HG02759 (cell line): Measurements from ENCODE around the gene YAP1.

ENCODE experiments used
- ATAC-seq: cut with Tn5 transposase; IDR thresholded peaks from one replicate; pipeline ENCODE4 v1.9.1; 2021; ENCODE audit warnings: mild to moderate bottlenecking, moderate library complexity; ENCODE audit not compliant: unreplicated experiment

Gene YAP1

DNA sequence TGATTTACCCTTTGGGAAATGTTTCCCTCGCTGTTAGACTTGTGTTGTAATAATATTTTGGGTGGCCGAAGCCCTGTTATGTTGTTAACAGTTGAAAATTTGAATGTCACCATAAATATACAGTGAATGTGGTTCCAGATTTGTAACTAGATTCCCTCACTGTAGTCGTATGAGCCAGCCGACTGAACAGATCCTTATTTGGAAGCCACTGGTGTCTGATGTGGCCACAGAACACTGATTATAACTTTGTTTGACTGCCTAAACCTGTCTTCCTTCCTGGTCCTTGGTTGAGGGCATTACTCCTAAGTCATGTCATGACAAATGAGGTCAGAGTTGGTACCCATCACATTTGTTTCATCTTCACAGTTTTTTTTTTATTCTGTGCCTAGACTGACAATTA is 45.4 kb downstream of the YAP1 start:
- ATAC-seq: no peak

DNA sequence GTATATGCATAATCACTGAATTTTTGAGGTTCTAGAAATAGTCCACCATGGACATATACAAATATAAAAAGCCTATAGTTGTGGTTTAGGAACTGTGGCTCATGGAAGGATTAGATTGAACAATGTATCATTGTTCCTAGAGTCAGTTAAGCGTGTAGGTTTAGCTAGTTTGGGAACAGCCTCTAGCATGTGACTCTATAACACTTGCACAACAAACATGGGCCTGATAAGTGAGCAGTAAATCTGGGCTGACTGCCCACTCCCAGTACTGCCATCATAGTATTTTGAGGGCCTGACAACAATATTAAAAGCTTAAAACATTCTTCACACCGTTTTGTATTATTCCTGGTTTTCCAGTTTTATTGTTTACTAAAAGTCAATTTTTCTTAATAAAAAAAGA is 47.0 kb downstream of the YAP1 start:
- no peak for ATAC-seq

DNA sequence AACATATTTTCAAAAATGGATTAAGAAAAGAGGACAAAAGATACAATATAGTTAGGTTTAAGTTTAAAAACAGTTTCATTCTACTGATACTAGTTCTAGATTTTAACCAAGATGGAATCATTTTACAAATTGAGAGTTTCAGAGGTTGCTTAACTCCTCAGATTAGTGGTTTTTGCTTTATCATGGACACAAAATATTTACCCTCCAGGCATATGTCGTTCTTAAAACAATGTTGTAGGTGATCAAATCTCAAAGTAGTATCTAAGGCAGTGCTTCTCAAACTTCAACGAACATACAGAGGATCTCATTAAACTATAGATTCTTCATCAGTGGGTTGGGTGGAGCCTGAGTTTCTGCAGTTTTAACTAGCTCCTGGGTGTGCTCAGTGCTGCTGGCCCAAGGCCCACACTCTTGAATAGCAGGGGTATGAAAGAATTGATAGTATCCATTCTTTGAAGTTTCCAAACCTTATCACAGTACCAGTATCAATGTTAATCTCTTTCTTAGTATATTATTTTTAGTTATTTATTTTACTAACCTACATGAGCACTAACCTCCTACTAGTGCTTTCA is 48.0 kb downstream of the YAP1 start:
- ATAC-seq: no peak

DNA sequence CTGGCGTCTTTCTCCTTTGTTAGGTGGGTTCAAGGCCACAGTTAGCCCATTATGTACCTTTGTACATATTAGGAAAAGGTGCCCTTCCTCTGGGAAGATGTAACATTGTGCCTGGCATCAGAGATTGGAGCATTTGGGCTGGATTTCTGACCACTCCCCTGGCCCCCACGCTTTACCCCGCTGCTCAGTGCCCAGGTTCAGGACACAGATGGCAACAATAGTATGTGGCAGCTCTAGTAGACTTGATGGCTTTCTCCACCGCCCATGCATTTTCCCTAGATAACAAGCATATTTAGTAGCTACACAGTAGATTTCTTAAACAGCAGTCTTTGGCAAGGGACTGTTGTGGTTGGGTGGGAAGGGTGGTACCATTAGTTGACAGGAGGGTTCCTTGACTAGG is 53.1 kb downstream of the YAP1 start:
- ATAC-seq: no peak

DNA sequence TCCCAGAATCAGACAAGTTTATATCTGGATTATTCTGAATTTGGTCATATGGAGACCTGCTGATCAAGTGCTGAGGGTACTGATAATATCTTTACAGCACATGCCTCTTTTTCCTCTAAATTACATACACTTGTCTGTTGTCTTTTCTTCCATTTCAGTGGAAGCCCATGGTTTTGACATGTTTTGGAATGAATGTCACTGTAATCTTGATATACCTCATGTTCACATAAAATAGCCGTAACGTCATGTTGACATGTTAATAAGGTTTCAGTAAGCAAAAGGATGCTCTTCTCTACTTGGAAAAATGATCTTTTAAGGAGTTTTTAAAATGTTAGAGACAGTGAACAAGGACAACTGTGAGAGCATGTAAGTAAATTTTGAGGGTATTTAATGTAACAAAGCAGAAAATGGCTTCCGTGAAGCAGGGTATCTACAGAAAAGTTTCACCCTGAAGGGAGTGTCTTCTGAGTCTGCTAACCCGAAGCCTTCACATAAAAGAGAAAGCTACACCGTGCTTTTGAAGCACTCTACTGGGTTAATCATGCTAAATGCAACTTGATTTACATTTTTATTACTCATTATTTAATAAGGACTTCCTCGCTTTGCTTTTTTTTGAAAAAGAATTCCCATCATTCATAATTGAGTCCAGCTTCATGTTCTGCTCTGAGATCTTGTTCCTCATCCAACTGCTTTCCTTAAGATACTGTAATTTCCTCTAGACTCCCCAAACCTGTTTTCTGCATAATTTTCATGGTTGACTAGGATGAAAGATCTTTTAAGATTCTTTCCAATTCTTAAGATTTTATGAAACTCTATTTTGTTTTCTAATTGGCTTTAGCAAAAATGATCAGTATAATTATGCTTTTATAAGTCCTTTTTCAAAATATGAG is 56.2 kb downstream of the YAP1 start:
- ATAC-seq: no peak

DNA sequence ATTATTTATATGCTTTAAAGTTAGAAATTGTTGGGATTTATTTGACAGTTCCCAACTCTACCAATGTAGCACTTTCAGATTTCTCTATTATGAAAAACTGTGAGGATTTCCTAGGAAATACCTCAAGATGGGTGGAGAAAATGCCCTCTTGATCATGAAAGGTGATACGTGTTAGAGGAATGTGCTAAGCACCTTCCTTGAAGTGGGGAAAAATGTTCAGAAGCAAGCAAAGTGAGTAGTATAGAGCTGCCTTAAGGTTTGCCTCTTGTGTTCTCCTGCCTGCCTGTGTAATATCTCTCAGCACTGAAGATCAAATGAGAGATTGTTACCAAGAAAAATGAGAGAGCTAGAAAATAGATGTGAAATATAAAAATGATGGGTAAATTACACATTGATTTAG is 58.2 kb downstream of the YAP1 start:
- no peak for ATAC-seq

DNA sequence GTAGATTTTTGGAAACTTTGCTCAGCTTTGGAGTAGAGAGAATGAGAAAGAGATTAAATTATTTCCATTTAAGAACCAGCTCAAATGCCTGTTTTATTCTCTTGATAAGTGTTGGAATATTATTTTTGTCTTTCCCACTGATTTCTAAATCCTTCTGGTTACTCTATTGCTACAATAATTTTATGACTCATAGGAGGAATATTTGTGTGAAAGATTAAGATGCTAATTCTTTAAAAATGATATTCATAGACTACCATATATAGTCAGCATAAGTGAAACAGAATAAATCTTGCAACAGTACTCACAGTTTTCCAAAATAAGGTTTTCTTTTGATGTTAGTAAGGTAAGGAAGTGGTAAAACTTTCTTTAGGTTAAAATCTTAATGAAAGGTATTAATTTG is 60.9 kb downstream of the YAP1 start:
- ATAC-seq: no peak

DNA sequence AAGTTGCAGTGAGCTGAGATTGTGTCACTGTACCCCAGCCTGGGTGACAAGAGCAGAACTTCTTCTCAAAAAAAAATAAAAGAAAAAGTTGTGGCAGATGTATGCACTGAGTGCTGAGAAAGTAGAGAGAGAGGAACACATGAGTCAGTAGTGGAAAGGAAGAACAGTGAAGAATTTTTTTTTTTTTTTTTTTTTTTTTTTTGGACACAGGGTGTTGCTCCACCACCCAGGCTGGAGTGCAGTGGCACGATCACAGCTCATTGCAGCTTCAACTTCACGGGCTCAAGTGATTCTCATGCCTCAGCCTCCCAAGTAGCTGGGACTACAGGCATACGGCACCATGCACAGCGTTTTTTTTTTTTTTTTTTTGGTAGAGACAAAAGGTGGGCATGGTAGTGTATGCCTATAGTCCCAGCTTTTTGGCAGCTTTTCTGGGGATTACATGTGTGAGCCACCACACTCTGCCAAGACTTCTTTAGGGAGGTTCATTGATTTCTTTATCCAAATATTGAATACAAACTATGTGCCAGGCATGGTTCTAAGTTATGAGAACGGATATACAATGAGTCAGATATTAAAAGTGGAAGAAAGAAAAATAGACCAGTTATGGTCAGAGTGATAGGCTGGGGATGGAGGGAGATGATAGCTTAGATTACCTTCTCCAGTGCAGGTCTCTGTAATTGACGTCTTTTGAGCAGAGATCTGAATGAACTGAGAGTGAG is 62.0 kb downstream of the YAP1 start:
- ATAC-seq: no peak

DNA sequence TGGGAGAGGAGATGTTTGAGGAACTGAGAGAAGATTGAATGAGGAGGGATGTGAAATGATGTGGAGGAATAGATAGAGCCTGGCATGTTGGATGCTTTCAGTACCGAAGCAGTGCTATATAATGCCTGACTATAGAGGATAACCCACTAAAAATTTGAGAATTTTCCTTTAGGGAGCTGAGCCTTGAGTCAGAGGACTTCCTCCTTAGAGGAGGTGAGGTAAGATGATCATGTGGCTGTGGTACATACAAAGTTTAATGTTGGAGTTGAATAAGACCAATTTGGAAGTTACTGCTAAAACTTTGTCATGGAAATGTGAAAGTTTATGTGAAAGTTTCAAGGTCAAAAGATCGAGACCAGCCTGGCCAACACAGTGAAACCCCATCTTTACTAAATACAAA is 66.9 kb downstream of the YAP1 start:
- ATAC-seq: no peak

DNA sequence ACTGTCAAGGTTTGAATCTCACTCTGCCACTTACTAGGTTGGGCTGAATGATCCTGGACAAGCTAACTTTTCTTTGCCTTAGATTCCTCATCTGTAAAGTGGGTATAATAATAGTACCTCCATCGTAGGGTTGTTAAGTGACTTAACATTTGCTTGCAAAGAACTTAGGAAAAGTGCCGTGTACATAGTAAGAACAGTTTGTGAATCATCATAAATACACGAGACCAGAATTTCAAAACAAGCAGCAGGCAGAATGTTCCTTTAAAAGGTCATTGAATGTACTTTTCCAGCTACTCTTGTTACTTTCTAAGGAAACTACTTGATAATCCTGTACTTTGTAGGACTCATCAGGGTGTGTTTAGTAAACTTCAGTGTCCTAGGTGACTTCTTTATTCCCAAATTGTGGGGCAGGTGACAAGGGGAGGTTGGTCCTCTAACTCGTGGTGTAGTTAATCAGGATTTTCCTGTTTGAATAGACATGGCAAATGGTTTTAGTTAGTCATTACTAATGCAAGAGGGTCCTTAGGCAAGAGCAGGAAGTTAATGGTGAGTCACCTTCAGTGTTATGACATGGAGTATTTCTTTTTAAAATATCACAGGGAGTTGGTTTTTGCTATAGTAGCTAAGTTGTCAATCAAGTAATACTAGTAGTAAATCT is 67.9 kb downstream of the YAP1 start:
- ATAC-seq: no peak

DNA sequence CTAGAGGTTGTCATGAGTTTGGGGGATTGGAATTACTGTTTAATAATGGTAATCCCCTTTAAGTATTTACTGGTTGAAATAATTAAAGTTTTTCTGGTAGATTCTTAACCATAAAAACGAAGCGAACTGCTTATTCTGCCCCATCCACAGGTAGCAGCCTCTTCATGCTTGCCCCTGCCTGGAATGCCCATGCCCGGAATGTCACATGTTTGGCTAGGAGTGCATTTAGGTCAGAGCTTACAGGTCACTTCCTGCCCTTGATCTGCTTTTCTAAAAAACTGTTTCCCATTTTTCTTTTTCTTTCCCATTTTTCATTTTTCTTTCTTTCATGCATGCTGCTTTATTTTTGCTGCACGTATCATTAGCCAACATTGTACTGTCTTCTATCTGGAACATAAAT is 69.1 kb downstream of the YAP1 start:
- no peak for ATAC-seq

DNA sequence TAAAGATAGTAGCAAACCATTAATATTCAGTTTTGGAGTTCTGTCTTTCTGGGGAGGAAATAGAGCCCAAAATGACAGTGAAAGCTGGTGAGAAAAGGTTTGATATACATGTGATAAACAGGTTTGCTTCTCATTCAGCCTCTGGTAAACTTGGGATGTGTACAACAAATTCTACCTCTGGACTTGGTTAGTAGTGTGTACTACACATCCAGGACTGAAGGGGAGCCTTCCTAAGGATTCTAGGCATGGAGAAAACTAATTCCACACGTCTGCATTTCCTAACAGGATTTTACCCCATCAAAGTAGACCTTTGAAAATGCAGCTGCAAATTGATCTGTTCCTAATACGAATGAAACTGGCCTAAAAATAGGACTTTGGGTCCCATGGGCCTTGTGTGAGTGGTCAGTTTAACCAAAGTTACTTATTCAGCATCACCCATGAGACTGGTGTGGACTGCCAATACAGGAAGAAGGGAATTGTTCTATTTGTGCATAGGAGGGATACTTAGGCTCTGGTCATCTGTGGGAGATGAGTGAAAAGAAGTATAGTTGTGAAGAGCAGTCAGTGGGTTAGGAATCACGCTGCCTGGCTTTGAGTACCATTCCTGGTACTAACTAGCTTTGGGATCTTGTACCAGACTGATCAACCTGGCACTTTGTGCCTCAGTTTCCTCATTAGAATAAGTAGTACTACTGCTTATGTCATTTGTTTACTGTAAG is 74.2 kb downstream of the YAP1 start:
- ATAC-seq: no peak

DNA sequence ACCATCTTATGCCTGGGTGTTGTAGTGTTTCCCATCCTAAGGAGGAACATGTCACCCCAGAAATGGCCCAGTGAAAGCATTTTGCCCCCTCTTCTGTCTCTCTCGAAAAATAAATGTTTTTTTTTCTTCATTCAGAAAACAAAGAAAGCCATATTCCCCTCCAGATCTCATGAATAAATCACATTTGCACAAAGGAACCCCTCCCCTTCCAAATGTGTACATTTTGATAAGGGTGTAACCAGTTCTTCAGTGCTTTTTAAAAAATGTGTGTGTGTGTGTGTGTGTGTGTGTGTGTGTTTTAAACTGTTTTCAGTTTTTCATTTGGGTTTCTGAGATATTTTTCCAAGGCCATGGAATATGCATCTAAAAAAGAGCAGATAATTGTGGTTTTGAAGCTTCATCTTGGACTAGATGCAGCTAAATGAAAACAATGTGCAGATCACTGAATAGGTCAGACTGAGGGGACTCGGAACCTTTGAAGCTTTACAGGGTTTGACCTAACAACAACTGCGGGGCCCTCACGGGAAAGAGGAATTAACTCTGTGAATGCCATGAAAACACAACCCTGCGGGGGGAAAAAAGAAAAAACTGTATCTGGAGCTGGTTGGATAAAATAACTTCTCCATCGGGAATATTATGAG is 76.4 kb downstream of the YAP1 start:
- no peak for ATAC-seq

DNA sequence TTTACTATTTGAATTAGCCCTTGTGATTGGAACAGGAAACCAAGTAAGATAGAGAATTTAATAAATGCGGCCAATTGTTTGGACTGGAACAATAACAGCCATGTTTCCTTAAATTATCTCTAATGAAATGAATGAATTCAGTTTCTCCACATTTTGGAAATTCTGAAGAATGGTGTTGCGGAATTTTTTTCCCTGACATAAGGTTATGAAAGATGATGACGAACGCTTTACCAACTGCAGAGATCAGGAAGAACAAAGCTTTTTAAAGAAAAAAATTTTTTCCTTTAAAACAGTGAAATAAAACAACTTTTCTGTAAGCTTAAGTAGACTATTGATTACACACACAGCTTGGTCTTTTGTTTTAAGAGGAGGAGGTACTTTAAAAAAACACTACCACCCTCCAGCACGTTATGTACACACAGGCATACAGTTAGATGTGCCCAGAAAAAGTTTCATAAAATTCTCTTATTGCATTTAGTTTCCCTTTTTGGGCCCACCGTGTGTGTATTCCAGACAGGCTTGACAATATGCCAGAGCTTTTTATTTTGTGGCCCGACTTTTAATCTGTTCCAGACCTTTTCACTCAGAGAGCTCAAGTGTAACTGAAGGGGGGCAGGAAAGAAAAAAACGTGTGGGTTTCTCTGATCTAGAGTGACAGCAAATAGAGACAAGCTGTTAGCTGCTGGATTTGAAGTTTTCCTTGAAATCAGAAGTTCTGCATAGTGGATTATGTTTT is 77.3 kb downstream of the YAP1 start:
- ATAC-seq: no peak

DNA sequence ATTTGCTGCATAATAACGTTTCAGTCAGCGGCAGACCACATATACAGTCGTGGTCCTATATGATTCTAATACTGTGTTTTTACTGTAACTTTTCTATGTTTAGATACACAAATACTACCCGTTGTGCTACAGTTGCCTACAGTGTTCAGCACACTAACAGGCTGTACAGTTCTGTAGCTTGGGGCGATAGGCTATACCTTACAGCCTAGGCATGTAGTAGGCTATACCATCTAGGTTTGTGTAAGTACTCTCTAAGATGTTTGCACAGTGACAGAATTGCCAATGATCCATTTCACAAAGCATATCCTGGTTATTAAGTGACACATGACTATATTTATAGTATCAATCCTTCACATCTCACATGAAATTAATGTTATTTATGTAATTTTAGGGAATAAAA is 78.2 kb downstream of the YAP1 start:
- ATAC-seq: no peak

DNA sequence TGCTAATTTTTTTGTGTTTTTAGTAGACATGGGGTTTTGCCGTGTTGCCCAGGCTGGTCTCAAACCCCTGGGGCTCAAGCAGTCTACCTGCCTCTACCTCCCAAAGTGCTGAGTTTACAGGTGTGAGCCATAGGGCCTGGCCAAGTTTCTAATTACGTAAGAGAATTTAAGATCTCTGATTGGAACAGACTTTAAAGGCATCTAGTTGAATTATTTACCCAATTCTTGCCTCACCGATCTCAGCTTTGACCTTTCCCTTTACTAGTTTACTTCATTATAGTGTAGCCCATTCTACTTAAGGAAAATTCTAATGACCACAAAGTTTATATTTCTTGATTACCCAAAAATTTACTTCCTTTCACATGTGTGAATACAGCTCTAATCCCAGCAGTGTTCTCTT is 81.6 kb downstream of the YAP1 start:
- no peak for ATAC-seq

DNA sequence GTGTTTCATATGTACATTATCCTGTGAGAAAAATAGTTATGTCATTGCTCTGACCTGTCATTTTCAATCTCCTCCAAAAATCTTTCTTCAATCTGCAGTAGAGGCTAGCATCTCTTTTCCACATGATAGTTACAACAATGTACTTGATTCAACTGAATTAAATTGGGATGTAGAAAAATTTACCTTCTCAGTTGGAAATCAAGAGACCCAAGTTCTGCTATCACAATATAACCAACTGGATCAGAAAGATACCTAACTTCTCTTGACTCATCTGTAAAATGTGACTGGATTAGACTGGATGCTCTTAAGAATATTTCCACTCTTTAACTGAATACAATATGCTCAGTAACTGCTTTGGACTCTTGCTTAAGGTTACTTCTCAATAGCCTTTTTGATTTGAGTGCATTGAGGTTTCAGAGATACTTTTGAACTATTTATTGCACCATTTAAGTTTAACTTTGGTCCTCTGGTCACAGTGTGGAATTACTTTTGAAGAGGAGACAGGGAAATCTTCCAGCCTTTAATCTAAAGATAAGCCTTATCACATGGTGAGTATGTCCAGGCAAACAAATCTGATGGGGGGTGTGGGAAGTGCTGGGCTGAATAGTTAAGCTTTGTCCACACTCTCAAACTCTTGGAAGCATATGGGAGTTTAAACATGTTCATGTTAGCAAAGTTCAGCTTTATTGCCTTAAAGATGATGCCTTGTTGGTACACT is 82.3 kb downstream of the YAP1 start:
- no peak for ATAC-seq

DNA sequence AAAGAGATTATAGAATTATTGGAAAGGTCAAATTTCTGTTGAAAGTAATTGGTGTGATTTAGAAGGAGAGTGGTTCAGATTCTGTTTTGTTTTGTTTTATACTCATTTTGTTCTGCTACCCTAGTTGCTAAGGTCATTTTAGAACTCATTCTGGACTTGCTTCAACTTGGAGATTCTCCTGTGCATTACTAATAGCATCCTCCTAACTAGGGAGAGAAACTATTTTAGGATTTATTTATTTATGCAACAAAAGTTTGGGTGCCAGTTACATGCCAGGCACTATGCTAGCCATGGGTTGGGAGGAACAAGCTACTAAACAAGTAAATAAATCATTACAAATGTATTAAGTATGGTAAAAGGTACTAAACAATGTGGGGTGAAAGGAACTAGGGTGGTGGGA is 84.0 kb downstream of the YAP1 start:
- no peak for ATAC-seq

DNA sequence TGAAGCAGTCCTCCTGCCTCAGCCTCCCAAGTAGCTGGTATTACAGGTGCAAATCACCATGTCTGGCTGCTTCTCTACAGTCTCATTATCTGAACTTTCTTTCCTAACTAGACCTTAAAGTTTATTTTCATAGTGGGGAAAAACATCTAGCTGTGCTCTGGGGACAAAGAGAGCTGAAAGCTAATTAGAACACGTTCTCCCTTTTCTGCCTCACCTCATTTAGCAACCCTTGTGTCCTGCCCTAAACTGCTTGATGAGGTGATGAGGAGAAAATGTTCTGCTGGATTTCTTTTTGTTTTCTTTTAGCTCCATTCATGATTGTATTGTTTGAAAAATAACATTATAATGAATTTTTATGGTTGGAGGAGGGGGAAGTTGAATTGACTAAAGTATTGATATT is 84.7 kb downstream of the YAP1 start:
- no peak for ATAC-seq
